Mesendoderm (in vitro differentiated cells): ENCODE data around the gene BPHL.
"Not testable (repeated sequence)": the region's sequence is repeated elsewhere in the genome, so short reads cannot be mapped to it uniquely, and the experiment has no call there.

Experiments
- DNase-seq: peaks from one replicate; pipeline ENCODE4 v3.0.0; 2013
- H2AK5ac ChIP-seq: 2 replicates; pipeline ENCODE4 v1.6.1; 2013; ENCODE audit warnings: low read length, inconsistent platforms
- H2BK120ac ChIP-seq: 2 replicates; pipeline ENCODE4 v1.6.1; 2013; ENCODE audit warnings: low read depth, mild to moderate bottlenecking, low read length, moderate library complexity, mixed read lengths
- H2BK15ac ChIP-seq: replicated peaks from 2 replicates; pipeline ENCODE4 v1.6.1; 2013; ENCODE audit warnings: low read depth, mild to moderate bottlenecking, moderate library complexity
- H2BK5ac ChIP-seq: 2 replicates; pipeline ENCODE4 v1.6.1; 2013; ENCODE audit warnings: low read length, inconsistent platforms
- H3K18ac ChIP-seq: 2 replicates; pipeline ENCODE4 v1.6.1; 2013; ENCODE audit warnings: mild to moderate bottlenecking, low read length, mixed read lengths
- H3K23ac ChIP-seq: one replicate; pipeline ENCODE4 v1.6.1; 2013; ENCODE audit warnings: low read length
- H3K27ac ChIP-seq: 2 replicates; pipeline ENCODE4 v1.5.1; 2013; ENCODE audit warnings: low read depth, mild to moderate bottlenecking, inconsistent platforms, low read length, moderate library complexity
- H3K27me3 ChIP-seq: 2 replicates; pipeline ENCODE4 v1.6.1; 2013; ENCODE audit warnings: low read length, control low read depth, mild to moderate bottlenecking, inconsistent platforms; ENCODE audit not compliant: insufficient read depth, poor library complexity
- H3K36me3 ChIP-seq: 2 replicates; pipeline ENCODE4 v1.6.1; 2013; ENCODE audit warnings: low read length, inconsistent platforms; ENCODE audit not compliant: control insufficient read depth, insufficient read depth
- H3K4ac ChIP-seq: one replicate; pipeline ENCODE4 v1.6.1; 2013; ENCODE audit warnings: low read depth, mild to moderate bottlenecking, low read length, moderate library complexity
- H3K4me1 ChIP-seq: 2 replicates; pipeline ENCODE4 v1.6.1; 2013; ENCODE audit warnings: low read depth, low read length, inconsistent platforms; ENCODE audit not compliant: control insufficient read depth
- H3K4me2 ChIP-seq: 2 replicates; pipeline ENCODE4 v1.6.1; 2013; ENCODE audit warnings: low read length
- H3K4me3 ChIP-seq: 2 replicates; pipeline ENCODE4 v1.5.1; 2013; ENCODE audit warnings: mild to moderate bottlenecking, low read length
- H3K56ac ChIP-seq: one replicate; pipeline ENCODE4 v1.6.1; 2013; ENCODE audit warnings: low read length
- H3K79me1 ChIP-seq: 2 replicates; pipeline ENCODE4 v1.6.1; 2013; ENCODE audit warnings: low read length, inconsistent platforms
- H3K79me2 ChIP-seq: 2 replicates; pipeline ENCODE4 v1.6.1; 2013; ENCODE audit warnings: mild to moderate bottlenecking, low read length; ENCODE audit not compliant: control insufficient read depth, insufficient read depth
- H3K9ac ChIP-seq: 2 replicates; pipeline ENCODE4 v1.6.1; 2013; ENCODE audit warnings: low read length, inconsistent platforms
- H4K5ac ChIP-seq: one replicate; pipeline ENCODE4 v1.6.1; 2013; ENCODE audit warnings: low read length
- H4K8ac ChIP-seq: one replicate; pipeline ENCODE4 v1.6.1; 2013; ENCODE audit warnings: low read depth, mild to moderate bottlenecking, control low read depth, low read length, moderate library complexity
- WGBS: extraction: QIAGEN DNeasy Blood & Tissue Kit; methylation state at CpG from one replicate; pipeline ENCODE4 v1.1.7; 2013; ENCODE audit warnings: low lambda C conversion rate, missing lambda C conversion rate; ENCODE audit not compliant: insufficient coverage; ENCODE audit errors: extremely low coverage; 5-methylcytosine and 5-hydroxymethylcytosine counted together

BPHL gene

GRCh38 chr6:3178666-3179065 lies 60.2 kb downstream of the BPHL start:
- not testable (repeated sequence) for H3K36me3 ChIP-seq, DNase-seq, H3K56ac ChIP-seq, H3K4me3 ChIP-seq, H3K27ac ChIP-seq, H3K18ac ChIP-seq, H2BK120ac ChIP-seq, H3K4me2 ChIP-seq, H3K4ac ChIP-seq, H3K79me2 ChIP-seq, H3K79me1 ChIP-seq, H3K23ac ChIP-seq, H2BK5ac ChIP-seq, H3K9ac ChIP-seq, H4K5ac ChIP-seq, H2AK5ac ChIP-seq, H2BK15ac ChIP-seq, H3K4me1 ChIP-seq, H4K8ac ChIP-seq, H3K27me3 ChIP-seq
- no CpG with 5 or more reads among the region's 8 CpGs for WGBS

GRCh38 chr6:3179945-3180344 lies 61.4 kb downstream of the BPHL start:
- H3K4me1 ChIP-seq, H3K27ac ChIP-seq, H2BK5ac ChIP-seq, H3K27me3 ChIP-seq, H2BK120ac ChIP-seq, H3K9ac ChIP-seq, H3K79me1 ChIP-seq, H3K4me2 ChIP-seq, H3K4ac ChIP-seq, H3K4me3 ChIP-seq, DNase-seq, H3K18ac ChIP-seq, H2BK15ac ChIP-seq, H4K5ac ChIP-seq, H3K79me2 ChIP-seq, H4K8ac ChIP-seq, H3K36me3 ChIP-seq, H2AK5ac ChIP-seq, H3K56ac ChIP-seq, H3K23ac ChIP-seq: not testable (repeated sequence)
- no CpG with 5 or more reads among the region's 8 CpGs for WGBS

GRCh38 chr6:3181105-3181504 lies 62.6 kb downstream of the BPHL start:
- Histone ChIP-seq H3K36me3 (no peaks in the 10 kb centered on the region), H3K4me2 (no peak overlapping the region), H3K23ac (no peak overlapping the region), H2AK5ac (no peak overlapping the region), H3K56ac (no peak overlapping the region), H3K27me3 (no peaks in the 10 kb centered on the region), H3K4ac (no peak overlapping the region), H3K79me1 (no peaks in the 10 kb centered on the region), H3K27ac (no peak overlapping the region), H4K8ac (no peak overlapping the region), H3K18ac (no peak overlapping the region), H3K9ac (no peak overlapping the region), H3K79me2 (no peaks in the 10 kb centered on the region), H2BK120ac (no peak overlapping the region), H2BK5ac (no peak overlapping the region), H3K4me1 (no peaks in the 10 kb centered on the region), H3K4me3 (no peak overlapping the region), H2BK15ac (no peak overlapping the region), H4K5ac (no peak overlapping the region)
- no CpG with 5 or more reads among the region's 2 CpGs for WGBS
- DNase-seq: no peak

- Histone ChIP-seq H3K27me3 (no peaks in the 10 kb centered on the region), H3K23ac (no peak overlapping the region), H3K4ac (no peak overlapping the region), H3K36me3 (no peaks in the 10 kb centered on the region), H3K27ac (no peak overlapping the region), H3K18ac (no peak overlapping the region), H3K4me1 (no peaks in the 10 kb centered on the region), H3K56ac (no peak overlapping the region), H3K9ac (no peak overlapping the region), H2BK120ac (no peak overlapping the region), H2BK15ac (no peak overlapping the region), H3K4me2 (no peak overlapping the region), H3K4me3 (no peak overlapping the region), H2AK5ac (no peak overlapping the region), H3K79me1 (no peaks in the 10 kb centered on the region), H2BK5ac (no peak overlapping the region), H4K5ac (no peak overlapping the region), H3K79me2 (no peaks in the 10 kb centered on the region), H4K8ac (no peak overlapping the region)
- no peak for DNase-seq
- no CpG with 5 or more reads among the region's 4 CpGs for WGBS
These were observed 64.6 kb downstream of the BPHL start for GRCh38 chr6:3183066-3183465.

GRCh38 chr6:3186974-3187382 lies 68.5 kb downstream of the BPHL start:
- H3K4me2 ChIP-seq: no peak overlapping the region
- no peaks in the 10 kb centered on the region for H3K79me2 ChIP-seq
- H3K4me3 ChIP-seq: no peak overlapping the region
- no peak overlapping the region for H3K23ac ChIP-seq
- no peak overlapping the region for H4K5ac ChIP-seq
- no peak overlapping the region for H3K18ac ChIP-seq
- no peaks in the 10 kb centered on the region for H3K27me3 ChIP-seq
- H3K27ac ChIP-seq: no peak overlapping the region
- H3K4ac ChIP-seq: no peak overlapping the region
- no peaks in the 10 kb centered on the region for H3K36me3 ChIP-seq
- H2AK5ac ChIP-seq: no peak overlapping the region
- no peak overlapping the region for H4K8ac ChIP-seq
- WGBS: no CpG with 5 or more reads among the region's 3 CpGs
- H3K9ac ChIP-seq: no peak overlapping the region
- no peak overlapping the region for H2BK120ac ChIP-seq
- no peak overlapping the region for H2BK5ac ChIP-seq
- no peaks in the 10 kb centered on the region for H3K4me1 ChIP-seq
- DNase-seq: no peak
- no peaks in the 10 kb centered on the region for H3K79me1 ChIP-seq
- no peak overlapping the region for H3K56ac ChIP-seq
- no peak overlapping the region for H2BK15ac ChIP-seq

- H3K27ac ChIP-seq: no peak overlapping the region
- no peak overlapping the region for H4K5ac ChIP-seq
- WGBS: no CpG with 5 or more reads among the region's 7 CpGs
- H3K4me1 ChIP-seq: no peaks in the 10 kb centered on the region
- H3K79me2 ChIP-seq: no peaks in the 10 kb centered on the region
- no peak overlapping the region for H3K9ac ChIP-seq
- H3K27me3 ChIP-seq: no peaks in the 10 kb centered on the region
- no peak overlapping the region for H2AK5ac ChIP-seq
- H3K36me3 ChIP-seq: no peaks in the 10 kb centered on the region
- no peak overlapping the region for H2BK120ac ChIP-seq
- H3K79me1 ChIP-seq: no peaks in the 10 kb centered on the region
- H3K56ac ChIP-seq: no peak overlapping the region
- H3K4me3 ChIP-seq: no peak overlapping the region
- no peak overlapping the region for H3K23ac ChIP-seq
- no peak overlapping the region for H4K8ac ChIP-seq
- H3K4me2 ChIP-seq: no peak overlapping the region
- no peak overlapping the region for H2BK5ac ChIP-seq
- DNase-seq: no peak
- H3K4ac ChIP-seq: no peak overlapping the region
- no peak overlapping the region for H2BK15ac ChIP-seq
- no peak overlapping the region for H3K18ac ChIP-seq
These were observed 69.8 kb downstream of the BPHL start for GRCh38 chr6:3188262-3188661.
